DMS114 treated with DMSO at 0.1 percent for 48 hours (cell line): ENCODE data around the gene NRG2.

ENCODE experiments used
- DNase-seq: peaks from one replicate; lab custom pipeline; 2025; ENCODE audit not compliant: unreplicated experiment; lab: John Stamatoyannopoulos, UW

Gene NRG2

GRCh38 chr5:140041492-140042392 is 1.4 kb downstream of the NRG2 start:
- peak; percentile 52 for DNase-seq

- no peak for DNase-seq
Measured at GRCh38 chr5:140041099-140041491, 2.0 kb downstream of the NRG2 start.

- no peak for DNase-seq
Measured at GRCh38 chr5:140040358-140040757, 2.7 kb downstream of the NRG2 start.

- DNase-seq, result no peak
Measured at GRCh38 chr5:140039561-140039960, 3.5 kb downstream of the NRG2 start.

- no peak for DNase-seq
Measured at GRCh38 chr5:140038373-140038957, 4.6 kb downstream of the NRG2 start.

- no peak for DNase-seq
Measured at GRCh38 chr5:140037012-140037411, 6.1 kb downstream of the NRG2 start.

- DNase-seq, result no peak
Measured at GRCh38 chr5:140035881-140036280, 7.2 kb downstream of the NRG2 start.

- DNase-seq, result no peak
Measured at GRCh38 chr5:140033037-140033760, 9.9 kb downstream of the NRG2 start.

GRCh38 chr5:140032296-140032695 is 10.8 kb downstream of the NRG2 start:
- DNase-seq, result no peak

- no peak for DNase-seq
Measured at GRCh38 chr5:140027807-140028206, 15.3 kb downstream of the NRG2 start.

GRCh38 chr5:140025736-140026135 is 17.4 kb downstream of the NRG2 start:
- no peak for DNase-seq

- DNase-seq, result no peak
Measured at GRCh38 chr5:140024928-140025327, 18.2 kb downstream of the NRG2 start.

GRCh38 chr5:140023611-140024191 is 19.4 kb downstream of the NRG2 start:
- DNase-seq, result no peak

GRCh38 chr5:140020601-140021177 is 22.4 kb downstream of the NRG2 start:
- no peak for DNase-seq

- no peak for DNase-seq
Measured at GRCh38 chr5:140018920-140019644, 24.0 kb downstream of the NRG2 start.

GRCh38 chr5:140018517-140018916 is 24.6 kb downstream of the NRG2 start:
- no peak for DNase-seq

GRCh38 chr5:140018096-140018481 is 25.0 kb downstream of the NRG2 start:
- no peak for DNase-seq

GRCh38 chr5:140017397-140018095 is 25.6 kb downstream of the NRG2 start:
- DNase-seq, result no peak

- no peak for DNase-seq
Measured at GRCh38 chr5:140015706-140016105, 27.4 kb downstream of the NRG2 start.

- no peak for DNase-seq
Measured at GRCh38 chr5:140014751-140015150, 28.3 kb downstream of the NRG2 start.
